HG03025 (cell line): ENCODE results near the gene MAPT.

Experiments
- ATAC-seq: cut with Tn5 transposase; IDR thresholded peaks from one replicate; pipeline ENCODE4 v1.9.1; 2021; ENCODE audit warnings: mild to moderate bottlenecking, moderate library complexity; ENCODE audit not compliant: unreplicated experiment, low FRiP score

The MAPT gene

DNA sequence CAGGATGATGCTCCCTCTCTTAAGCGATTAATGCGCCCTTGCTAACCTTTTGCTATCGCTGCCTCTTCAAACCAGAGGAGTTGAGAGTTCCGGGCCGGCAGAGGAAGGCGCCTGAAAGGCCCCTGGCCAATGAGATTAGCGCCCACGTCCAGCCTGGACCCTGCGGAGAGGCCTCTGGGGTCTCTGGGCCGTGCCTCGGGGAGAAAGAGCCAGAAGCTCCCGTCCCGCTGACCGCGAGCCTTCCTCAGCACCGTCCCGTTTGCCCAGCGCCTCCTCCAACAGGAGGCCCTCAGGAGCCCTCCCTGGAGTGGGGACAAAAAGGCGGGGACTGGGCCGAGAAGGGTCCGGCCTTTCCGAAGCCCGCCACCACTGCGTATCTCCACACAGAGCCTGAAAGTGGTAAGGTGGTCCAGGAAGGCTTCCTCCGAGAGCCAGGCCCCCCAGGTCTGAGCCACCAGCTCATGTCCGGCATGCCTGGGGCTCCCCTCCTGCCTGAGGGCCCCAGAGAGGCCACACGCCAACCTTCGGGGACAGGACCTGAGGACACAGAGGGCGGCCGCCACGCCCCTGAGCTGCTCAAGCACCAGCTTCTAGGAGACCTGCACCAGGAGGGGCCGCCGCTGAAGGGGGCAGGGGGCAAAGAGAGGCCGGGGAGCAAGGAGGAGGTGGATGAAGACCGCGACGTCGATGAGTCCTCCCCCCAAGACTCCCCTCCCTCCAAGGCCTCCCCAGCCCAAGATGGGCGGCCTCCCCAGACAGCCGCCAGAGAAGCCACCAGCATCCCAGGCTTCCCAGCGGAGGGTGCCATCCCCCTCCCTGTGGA is 88.6 kb downstream of the MAPT start:
- ATAC-seq, result no peak

DNA sequence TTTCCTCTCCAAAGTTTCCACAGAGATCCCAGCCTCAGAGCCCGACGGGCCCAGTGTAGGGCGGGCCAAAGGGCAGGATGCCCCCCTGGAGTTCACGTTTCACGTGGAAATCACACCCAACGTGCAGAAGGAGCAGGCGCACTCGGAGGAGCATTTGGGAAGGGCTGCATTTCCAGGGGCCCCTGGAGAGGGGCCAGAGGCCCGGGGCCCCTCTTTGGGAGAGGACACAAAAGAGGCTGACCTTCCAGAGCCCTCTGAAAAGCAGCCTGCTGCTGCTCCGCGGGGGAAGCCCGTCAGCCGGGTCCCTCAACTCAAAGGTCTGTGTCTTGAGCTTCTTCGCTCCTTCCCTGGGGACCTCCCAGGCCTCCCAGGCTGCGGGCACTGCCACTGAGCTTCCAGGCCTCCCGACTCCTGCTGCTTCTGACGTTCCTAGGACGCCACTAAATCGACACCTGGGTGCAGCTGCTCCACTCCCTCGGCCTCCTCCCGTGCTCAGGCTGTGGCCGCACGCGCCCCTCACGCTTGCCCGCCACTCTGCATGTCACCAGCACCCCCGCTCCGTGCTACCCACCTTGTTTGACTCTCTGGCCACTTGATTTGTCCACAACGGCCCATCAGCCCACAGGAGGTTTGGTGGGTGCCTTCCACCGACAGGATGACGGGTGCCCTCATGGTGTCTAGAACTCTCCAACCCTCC is 89.4 kb downstream of the MAPT start:
- ATAC-seq, result no peak

DNA sequence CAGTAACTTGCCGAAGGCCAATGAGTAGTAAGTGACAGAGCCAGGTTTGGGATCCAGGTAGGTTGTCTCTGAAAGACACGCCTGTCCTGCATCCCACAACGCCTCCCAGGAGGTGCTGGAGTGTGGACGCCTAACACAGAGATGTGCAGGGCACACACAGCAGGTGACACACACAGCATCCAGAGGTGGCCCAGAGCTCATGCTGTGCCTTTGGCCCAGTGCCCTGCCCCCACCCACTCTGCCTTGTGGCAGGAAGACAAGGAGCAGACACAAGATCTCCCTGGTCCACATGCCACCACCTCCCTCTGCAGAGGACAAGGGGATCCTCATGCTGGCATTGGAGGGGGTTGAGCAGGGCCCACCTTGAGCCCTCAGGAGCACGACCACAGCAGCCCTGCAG is 90.0 kb downstream of the MAPT start:
- ATAC-seq, result no peak

DNA sequence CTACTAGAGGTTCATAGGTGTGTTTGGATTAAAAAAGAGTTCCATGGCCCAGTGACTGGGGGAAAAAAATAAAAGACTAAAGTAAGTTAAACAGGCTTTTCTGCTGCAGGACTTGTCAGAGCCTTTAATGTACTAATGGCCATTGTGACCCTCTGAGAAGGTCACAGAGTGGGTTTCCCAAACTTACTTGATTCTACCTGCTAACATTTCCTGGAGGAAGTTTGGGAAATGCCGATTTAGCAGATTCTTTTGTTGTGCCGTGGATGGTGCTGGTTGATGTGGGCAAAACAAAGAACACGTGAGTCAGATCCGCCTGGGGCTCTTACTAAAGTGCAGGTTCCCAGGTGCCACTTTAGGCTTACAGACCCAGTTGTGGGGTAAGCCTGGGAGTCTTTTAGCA is 91.1 kb downstream of the MAPT start:
- ATAC-seq, result no peak

DNA sequence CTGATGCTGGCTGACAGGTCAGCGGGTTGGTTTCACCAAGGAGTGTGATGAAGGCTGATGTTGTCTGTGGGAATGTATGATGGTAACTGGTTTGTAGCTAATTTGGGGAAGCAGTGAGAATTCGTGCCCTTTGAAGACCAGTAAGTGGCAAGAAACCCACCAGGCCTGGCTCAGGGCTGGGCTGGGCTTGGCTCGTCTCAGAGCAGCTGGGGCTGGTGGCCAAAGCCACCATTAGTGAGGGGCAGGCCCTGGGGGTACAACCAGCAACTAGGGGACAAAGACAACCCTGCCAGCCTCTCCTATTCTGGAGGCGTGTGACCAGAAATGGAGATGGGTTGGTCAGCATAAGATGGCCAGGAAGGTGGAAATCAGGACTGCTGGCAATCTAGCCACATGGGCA is 91.7 kb downstream of the MAPT start:
- no peak for ATAC-seq

DNA sequence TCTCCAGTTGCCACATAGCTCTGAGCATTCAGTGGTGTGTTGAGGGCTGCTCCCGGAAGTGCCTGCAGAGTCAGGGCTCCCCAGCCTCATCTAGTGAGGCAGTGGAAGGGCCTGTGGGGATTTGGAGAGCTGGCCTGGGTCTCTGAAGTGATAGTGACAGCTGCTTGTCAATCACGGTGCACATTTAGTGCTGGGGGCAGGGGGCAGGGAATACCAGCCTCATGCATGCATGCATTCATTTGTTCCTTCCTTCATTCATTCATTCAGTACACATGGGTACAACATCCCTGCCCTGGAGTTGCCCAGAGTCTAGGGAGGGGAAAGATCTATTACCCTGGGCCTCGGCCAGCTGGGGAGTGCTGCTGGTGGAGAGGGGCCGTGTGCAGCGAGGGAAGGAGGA is 93.4 kb downstream of the MAPT start:
- no peak for ATAC-seq

DNA sequence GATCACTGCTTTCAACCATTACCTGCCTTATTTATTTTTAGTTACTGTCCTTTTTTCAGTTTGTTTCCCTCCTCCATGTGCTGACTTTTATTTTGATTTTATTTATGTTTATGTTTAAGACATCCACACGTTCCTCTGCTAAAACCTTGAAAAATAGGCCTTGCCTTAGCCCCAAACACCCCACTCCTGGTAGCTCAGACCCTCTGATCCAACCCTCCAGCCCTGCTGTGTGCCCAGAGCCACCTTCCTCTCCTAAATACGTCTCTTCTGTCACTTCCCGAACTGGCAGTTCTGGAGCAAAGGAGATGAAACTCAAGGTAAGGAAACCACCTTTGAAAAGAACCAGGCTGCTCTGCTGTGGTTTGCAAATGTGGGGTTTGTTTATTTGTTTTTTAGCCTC is 95.4 kb downstream of the MAPT start:
- ATAC-seq, result no peak

DNA sequence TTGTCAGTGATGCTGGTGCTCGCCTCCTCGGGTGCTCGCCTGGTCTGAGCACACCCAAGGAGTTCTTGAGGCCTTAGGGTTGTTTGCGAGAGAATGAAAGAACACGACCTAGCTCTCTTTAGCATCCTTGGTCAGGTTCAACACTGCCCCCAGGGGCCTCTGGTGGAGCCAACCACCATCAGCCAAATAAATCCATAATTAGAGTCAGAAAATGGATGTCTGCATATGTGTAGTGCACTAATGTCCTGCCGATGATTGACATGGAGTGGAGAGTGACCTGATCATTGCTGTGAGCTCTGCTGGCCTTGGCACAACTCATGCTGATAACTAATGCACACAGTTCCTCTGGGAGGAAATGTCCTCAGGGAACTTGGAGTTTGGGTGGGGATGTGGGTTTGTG is 96.5 kb downstream of the MAPT start:
- no peak for ATAC-seq

DNA sequence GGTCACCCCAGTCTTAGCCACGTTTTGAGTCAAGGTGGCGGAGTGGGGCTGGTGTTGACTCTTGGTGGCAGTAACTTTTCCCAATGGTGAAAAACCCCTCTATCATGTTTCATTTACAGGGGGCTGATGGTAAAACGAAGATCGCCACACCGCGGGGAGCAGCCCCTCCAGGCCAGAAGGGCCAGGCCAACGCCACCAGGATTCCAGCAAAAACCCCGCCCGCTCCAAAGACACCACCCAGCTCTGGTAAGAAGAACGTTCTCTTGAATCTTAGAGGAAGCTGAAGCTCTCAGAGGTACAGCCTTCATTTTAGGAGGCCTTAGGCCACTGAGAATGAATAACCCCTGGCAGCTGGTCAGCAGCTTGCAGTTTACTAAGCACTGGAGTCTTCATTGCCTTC is 97.0 kb downstream of the MAPT start:
- no peak for ATAC-seq

DNA sequence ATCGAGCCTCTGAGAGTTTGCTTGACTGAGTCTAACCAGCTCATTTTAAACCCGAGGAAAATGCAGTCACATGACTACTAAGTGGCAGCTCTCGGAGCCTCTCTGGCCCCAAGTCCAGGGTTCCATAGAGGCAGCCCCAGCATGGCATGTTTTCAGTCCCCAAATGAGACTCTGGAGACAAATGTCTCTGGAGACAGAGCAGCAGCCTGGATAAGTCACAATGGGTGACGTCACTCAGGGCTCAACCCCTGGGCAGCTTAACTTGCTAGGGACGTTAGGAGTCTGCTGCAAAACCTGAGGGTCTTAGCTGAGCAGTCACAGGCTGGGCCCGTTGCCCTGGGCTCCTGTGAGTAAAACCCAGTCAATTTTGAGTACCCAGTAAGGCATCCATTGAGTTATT is 97.8 kb downstream of the MAPT start:
- no peak for ATAC-seq

DNA sequence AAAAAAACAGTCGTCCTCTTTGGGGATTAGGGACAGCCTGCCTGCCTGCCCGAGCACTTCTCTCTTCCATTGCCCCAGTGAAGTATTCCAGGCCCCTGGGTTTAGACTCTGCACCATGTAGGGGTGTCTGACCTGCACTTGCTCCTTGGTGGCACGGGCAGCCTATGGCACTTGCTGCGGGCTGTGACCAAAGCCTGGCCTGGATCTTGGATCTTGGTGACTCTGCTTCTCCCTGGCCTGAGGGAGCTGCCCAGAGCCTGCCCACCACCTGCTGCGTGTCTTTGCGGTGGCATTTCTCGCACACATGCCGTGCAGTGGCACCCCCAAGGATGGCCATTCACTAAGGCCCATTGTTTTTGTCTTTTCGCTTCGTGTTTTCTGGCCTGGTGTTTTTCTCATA is 98.5 kb downstream of the MAPT start:
- ATAC-seq, result no peak

DNA sequence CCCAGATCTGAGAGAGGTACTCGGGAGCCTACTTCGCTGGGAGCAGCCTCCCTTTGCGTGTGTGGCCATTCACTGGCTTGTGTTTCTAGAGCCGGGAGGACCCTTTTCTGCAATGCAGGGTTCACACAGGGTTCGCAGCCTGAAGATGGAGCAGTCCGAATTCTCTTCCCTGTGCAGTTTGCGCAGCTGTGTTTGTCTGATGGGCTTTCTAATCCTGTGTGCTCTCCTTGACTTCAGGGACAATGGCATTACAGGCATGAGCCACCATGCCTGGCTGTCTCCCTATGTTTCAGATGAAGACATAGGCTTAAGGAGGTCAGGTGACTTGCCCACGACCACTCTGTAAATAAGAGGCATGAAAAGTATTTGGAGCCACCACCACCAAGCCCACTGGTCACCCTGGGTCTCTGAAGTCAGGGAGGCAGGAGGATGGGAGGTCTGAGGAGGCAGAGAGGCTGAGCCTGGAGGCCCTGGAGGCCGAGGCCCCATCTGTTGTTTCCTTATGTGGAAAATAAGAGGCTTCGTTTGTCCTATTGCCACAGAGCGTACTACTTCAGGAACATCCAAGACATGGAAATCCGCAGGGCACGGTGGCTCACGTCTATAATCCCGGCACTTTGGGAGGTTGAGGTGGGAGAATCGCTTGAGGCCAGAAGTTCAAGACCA is 99.7 kb downstream of the MAPT start:
- no peak for ATAC-seq

DNA sequence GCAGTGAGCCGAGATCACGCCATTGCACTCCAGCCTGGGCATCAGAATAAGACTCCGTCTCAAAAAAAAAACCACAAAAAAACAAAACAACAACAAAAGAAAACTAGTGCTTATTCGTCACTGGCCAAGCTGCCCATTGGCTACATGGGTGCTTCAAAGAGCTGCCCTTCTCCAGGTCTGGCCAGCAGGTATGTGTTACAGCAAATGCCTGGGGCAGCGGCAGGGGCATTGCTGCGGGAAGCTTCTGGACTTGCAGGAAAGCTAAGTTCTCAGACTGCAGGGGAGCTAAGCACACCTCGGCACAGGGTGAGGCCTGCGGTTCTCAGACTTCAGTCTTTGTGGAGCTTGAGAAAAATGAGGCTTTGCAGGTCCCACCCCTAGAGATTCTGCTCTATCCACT is 100.6 kb downstream of the MAPT start:
- no peak for ATAC-seq

DNA sequence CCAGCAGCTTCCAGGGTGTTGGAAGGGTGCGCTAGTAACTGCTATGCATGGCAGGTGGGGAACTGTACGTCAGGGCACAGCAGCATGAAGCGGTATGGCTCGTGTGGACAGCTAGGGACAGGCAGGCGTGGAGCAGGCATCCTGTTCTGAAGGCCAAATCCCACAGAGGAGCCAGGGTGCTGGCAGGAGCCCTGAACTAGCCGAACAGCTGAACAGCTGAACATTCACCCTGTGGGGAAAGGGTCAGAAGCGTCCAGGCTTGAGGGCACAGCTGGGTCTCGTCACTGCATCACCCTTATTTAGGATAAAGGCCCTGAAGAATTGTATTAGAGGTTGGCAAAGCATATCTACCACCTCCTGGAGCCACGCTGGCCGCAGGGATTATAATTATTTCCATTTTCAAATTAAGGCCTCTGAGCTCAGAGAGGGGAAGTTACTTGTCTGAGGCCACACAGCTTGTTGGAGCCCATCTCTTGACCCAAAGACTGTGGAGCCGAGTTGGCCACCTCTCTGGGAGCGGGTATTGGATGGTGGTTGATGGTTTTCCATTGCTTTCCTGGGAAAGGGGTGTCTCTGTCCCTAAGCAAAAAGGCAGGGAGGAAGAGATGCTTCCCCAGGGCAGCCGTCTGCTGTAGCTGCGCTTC is 101.4 kb downstream of the MAPT start:
- ATAC-seq, result no peak

DNA sequence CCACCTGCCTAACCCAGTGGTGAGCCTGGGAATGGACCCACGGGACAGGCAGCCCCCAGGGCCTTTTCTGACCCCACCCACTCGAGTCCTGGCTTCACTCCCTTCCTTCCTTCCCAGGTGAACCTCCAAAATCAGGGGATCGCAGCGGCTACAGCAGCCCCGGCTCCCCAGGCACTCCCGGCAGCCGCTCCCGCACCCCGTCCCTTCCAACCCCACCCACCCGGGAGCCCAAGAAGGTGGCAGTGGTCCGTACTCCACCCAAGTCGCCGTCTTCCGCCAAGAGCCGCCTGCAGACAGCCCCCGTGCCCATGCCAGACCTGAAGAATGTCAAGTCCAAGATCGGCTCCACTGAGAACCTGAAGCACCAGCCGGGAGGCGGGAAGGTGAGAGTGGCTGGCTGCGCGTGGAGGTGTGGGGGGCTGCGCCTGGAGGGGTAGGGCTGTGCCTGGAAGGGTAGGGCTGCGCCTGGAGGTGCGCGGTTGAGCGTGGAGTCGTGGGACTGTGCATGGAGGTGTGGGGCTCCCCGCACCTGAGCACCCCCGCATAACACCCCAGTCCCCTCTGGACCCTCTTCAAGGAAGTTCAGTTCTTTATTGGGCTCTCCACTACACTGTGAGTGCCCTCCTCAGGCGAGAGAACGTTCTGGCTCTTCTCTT is 102.1 kb downstream of the MAPT start:
- ATAC-seq, result no peak

DNA sequence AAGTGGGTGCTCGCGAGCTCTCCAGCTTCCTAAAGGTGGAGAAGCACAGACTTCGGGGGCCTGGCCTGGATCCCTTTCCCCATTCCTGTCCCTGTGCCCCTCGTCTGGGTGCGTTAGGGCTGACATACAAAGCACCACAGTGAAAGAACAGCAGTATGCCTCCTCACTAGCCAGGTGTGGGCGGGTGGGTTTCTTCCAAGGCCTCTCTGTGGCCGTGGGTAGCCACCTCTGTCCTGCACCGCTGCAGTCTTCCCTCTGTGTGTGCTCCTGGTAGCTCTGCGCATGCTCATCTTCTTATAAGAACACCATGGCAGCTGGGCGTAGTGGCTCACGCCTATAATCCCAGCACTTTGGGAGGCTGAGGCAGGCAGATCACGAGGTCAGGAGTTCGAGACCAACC is 102.8 kb downstream of the MAPT start:
- no peak for ATAC-seq

DNA sequence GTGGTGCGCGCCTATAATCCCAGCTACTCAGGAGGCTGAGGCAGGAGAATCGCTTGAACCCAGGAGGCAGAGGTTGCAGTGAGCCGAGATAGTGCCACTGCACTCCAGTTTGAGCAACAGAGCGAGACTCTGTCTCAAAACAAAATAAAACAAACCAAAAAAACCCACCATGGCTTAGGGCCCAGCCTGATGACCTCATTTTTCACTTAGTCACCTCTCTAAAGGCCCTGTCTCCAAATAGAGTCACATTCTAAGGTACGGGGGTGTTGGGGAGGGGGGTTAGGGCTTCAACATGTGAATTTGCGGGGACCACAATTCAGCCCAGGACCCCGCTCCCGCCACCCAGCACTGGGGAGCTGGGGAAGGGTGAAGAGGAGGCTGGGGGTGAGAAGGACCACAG is 103.3 kb downstream of the MAPT start:
- ATAC-seq, result no peak

DNA sequence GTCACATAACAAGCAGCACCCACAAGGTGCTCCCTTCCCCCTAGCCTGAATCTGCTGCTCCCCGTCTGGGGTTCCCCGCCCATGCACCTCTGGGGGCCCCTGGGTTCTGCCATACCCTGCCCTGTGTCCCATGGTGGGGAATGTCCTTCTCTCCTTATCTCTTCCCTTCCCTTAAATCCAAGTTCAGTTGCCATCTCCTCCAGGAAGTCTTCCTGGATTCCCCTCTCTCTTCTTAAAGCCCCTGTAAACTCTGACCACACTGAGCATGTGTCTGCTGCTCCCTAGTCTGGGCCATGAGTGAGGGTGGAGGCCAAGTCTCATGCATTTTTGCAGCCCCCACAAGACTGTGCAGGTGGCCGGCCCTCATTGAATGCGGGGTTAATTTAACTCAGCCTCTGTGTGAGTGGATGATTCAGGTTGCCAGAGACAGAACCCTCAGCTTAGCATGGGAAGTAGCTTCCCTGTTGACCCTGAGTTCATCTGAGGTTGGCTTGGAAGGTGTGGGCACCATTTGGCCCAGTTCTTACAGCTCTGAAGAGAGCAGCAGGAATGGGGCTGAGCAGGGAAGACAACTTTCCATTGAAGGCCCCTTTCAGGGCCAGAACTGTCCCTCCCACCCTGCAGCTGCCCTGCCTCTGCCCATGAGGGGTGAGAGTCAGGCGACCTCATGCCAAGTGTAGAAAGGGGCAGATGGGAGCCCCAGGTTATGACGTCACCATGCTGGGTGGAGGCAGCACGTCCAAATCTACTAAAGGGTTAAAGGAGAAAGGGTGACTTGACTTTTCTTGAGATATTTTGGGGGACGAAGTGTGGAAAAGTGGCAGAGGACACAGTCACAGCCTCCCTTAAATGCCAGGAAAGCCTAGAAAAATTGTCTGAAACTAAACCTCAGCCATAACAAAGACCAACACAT is 104.9 kb downstream of the MAPT start, which contains the start of gene STH:
Gene STH, plus strand, starts transcription at position 264 of the 913 bp plus-strand sequence. Its CDS starts 30 bp downstream, at position 294.
- no peak for ATAC-seq

DNA sequence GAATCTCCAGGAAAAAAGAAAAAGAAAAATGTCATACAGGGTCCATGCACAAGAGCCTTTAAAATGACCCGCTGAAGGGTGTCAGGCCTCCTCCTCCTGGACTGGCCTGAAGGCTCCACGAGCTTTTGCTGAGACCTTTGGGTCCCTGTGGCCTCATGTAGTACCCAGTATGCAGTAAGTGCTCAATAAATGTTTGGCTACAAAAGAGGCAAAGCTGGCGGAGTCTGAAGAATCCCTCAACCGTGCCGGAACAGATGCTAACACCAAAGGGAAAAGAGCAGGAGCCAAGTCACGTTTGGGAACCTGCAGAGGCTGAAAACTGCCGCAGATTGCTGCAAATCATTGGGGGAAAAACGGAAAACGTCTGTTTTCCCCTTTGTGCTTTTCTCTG is 105.5 kb downstream of the MAPT start:
- ATAC-seq, result no peak

DNA sequence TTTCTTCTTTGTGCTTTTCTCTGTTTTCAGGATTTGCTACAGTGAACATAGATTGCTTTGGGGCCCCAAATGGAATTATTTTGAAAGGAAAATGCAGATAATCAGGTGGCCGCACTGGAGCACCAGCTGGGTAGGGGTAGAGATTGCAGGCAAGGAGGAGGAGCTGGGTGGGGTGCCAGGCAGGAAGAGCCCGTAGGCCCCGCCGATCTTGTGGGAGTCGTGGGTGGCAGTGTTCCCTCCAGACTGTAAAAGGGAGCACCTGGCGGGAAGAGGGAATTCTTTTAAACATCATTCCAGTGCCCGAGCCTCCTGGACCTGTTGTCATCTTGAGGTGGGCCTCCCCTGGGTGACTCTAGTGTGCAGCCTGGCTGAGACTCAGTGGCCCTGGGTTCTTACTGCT is 105.9 kb downstream of the MAPT start:
- no peak for ATAC-seq
